ENCODE results near the gene C1QTNF4. TPM values are rescaled to one million over a fixed set of nuclear protein-coding genes. Genes with fewer than 3 reads are reported as not detected.

The C1QTNF4 gene
- total and polyA plus RNA-seq, 10 of the 15 experiments (the other 5 are each of a cell fraction or from before 2014, with no cell fraction given): 0.06 TPM; not detected in 9

DNA sequence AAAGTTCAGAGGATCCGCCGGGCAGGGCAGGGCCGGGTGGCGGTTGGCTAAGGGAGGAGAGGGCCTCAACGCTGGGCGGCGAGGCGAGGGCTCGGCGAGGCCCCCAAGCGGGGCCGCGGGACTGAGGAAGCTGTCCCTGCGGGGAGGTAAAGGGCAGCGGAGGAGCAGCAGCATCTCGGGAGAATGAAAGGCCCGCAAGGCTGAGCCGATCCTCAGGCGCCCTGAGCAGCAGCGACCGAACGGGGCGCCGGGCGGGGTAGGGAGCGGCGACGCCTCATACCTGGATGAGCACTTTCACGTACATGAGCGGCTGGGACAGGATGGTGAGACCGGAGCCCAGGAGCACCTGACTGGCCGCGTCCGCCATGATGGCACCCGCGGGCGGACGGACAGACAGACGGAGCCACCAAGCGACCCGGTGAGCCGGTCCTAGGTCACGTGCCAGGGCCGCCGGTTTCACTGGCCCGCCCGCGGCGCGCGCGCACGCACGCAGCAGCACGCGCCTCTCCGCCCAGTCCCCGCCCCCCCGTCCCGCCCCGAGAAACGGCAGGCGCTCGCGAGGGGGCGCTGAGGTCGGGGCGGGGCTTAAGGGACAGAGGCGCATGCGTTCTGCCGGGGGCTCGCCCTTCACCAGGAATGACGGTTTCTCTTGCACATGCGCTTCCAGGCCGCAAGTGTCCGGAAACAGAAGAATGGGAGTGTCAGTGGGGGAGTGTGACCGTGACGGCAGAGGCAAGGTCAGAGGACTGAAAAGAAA lies 48.1 kb upstream of the C1QTNF4 start, which contains the start of gene MTCH2:
Gene MTCH2 (minus strand): TSS at position 461 of the 757 bp plus-strand sequence. CDS start 94 bp downstream, at position 367.
- intact Hi-C loops (cut with micrococcal nuclease; ENCODE audit: unreplicated experiment): loop anchor here (2.0 to 5.0 kb wide), 2 partner anchors 73 to 210 kb away; partner anchors contain the start of gene AGBL2
- ChIA-PET SMC1A (ENCODE audit: uncharacterized antibody, unreplicated experiment) (interaction anchor here (1.0 to 1.5 kb wide), 3 partner anchors 73 to 74 kb away, joined by 3 to 8 read pairs (median 3); partner anchors contain the start of gene AGBL2), POLR2A (interaction anchor here (1.2 kb wide), 1 partner anchor 109 kb away, joined by 3 read pairs; no protein-coding TSS in a partner anchor), CTCF (no interaction called here), RAD21 (ENCODE audit: unreplicated experiment) (interaction anchor here (1.7 kb wide), 1 partner anchor 72 kb away, joined by 3 read pairs; no protein-coding TSS in a partner anchor)
- Histone ChIP-seq H3K4me1 (ENCODE audit: control insufficient read depth, insufficient read depth, low read length) (peaks cover 7% of the 10 kb centered on the region), H3K4me2 (ENCODE audit: control insufficient read depth, insufficient read depth) (peak within 1 kb of the TSS; percentile 11), H3K4me3 (peak within 1 kb of the TSS; percentile 81), H3K79me2 (ENCODE audit: control insufficient read depth, insufficient read depth, low read length) (peaks cover 27% of the 10 kb centered on the region), H3K9ac (ENCODE audit: control insufficient read depth, insufficient read depth, low read length) (peak within 1 kb of the TSS; percentile 95), H3K27ac (ENCODE audit: control insufficient read depth, insufficient read depth) (peak within 1 kb of the TSS; percentile 90), H4K20me1 (ENCODE audit: control insufficient read depth, insufficient read depth) (no peaks in the 10 kb centered on the region), H2AFZ (ENCODE audit: control insufficient read depth, low read depth, low read length) (peak within 1 kb of the TSS; percentile 95), H3K27me3 (replicated peaks in 1 of 2; ENCODE audit: control insufficient read depth in 2 of 2, insufficient read depth in 2 of 2, low read length in 1 of 2) (no peaks in the 10 kb centered on the region), H3K36me3 (ENCODE audit: control insufficient read depth in 2 of 2, insufficient read depth in 2 of 2, low read length in 1 of 2) (no peaks in the 10 kb centered on the region; a peak in 1 of 4 replicates), H3K9me3 (replicated peaks; ENCODE audit: control insufficient read depth, insufficient read depth, low read length) (no peaks in the 10 kb centered on the region)
- under 1% methylated on average over 66 of the region's 78 CpGs for WGBS (ENCODE audit: insufficient coverage, insufficient replicate concordance, low lambda C conversion rate, missing lambda C conversion rate)
- FAIRE-seq: peak; percentile 95
- peak; percentile 96 for ATAC-seq
- no TSS peak for BruUV-seq (replicated peaks)
- in situ Hi-C loops (cut with MboI): no loop called here
- peak; percentile 92 for DNase-seq (ENCODE audit: low read depth, low spot score)
- TF ChIP-seq, protein P1, sequence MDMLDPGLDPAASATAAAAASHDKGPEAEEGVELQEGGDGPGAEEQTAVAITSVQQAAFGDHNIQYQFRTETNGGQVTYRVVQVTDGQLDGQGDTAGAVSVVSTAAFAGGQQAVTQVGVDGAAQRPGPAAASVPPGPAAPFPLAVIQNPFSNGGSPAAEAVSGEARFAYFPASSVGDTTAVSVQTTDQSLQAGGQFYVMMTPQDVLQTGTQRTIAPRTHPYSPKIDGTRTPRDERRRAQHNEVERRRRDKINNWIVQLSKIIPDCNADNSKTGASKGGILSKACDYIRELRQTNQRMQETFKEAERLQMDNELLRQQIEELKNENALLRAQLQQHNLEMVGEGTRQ (IDR thresholded peaks at IDR 0.05; ENCODE audit: borderline replicate concordance, low read depth, low read length): peak; percentile 84
- no peak for TF ChIP-seq MTA2 (IDR thresholded peaks at IDR 0.05; ENCODE audit: low read depth)
- TF ChIP-seq, protein P2, sequence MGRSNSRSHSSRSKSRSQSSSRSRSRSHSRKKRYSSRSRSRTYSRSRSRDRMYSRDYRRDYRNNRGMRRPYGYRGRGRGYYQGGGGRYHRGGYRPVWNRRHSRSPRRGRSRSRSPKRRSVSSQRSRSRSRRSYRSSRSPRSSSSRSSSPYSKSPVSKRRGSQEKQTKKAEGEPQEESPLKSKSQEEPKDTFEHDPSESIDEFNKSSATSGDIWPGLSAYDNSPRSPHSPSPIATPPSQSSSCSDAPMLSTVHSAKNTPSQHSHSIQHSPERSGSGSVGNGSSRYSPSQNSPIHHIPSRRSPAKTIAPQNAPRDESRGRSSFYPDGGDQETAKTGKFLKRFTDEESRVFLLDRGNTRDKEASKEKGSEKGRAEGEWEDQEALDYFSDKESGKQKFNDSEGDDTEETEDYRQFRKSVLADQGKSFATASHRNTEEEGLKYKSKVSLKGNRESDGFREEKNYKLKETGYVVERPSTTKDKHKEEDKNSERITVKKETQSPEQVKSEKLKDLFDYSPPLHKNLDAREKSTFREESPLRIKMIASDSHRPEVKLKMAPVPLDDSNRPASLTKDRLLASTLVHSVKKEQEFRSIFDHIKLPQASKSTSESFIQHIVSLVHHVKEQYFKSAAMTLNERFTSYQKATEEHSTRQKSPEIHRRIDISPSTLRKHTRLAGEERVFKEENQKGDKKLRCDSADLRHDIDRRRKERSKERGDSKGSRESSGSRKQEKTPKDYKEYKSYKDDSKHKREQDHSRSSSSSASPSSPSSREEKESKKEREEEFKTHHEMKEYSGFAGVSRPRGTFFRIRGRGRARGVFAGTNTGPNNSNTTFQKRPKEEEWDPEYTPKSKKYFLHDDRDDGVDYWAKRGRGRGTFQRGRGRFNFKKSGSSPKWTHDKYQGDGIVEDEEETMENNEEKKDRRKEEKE (IDR thresholded peaks at IDR 0.05): 0 out of 2 replicates have a peak, but pooled peaks have one; percentile 7
- TF ChIP-seq SPI1 (IDR thresholded peaks at IDR 0.05; ENCODE audit: borderline replicate concordance, insufficient read depth, low read depth, low read length): no peak
- no peak for TF ChIP-seq MEF2B (IDR thresholded peaks at IDR 0.05; ENCODE audit: partially characterized antibody, poor library complexity, severe bottlenecking)
- TF ChIP-seq, protein P3, sequence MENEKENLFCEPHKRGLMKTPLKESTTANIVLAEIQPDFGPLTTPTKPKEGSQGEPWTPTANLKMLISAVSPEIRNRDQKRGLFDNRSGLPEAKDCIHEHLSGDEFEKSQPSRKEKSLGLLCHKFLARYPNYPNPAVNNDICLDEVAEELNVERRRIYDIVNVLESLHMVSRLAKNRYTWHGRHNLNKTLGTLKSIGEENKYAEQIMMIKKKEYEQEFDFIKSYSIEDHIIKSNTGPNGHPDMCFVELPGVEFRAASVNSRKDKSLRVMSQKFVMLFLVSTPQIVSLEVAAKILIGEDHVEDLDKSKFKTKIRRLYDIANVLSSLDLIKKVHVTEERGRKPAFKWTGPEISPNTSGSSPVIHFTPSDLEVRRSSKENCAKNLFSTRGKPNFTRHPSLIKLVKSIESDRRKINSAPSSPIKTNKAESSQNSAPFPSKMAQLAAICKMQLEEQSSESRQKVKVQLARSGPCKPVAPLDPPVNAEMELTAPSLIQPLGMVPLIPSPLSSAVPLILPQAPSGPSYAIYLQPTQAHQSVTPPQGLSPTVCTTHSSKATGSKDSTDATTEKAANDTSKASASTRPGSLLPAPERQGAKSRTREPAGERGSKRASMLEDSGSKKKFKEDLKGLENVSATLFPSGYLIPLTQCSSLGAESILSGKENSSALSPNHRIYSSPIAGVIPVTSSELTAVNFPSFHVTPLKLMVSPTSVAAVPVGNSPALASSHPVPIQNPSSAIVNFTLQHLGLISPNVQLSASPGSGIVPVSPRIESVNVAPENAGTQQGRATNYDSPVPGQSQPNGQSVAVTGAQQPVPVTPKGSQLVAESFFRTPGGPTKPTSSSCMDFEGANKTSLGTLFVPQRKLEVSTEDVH (IDR thresholded peaks at IDR 0.05; ENCODE audit: low read depth, partially characterized antibody): no peak
- no peak for TF ChIP-seq RBBP5 (conservative IDR thresholded peaks at IDR 0.05)
- no peak for TF ChIP-seq GABPA (IDR thresholded peaks at IDR 0.05; ENCODE audit: low read depth)
- 0 out of 2 replicates have a peak, but pooled peaks have one; percentile 65 for TF ChIP-seq ASH2L (IDR thresholded peaks at IDR 0.05; ENCODE audit: borderline replicate concordance, low read depth)
- TF ChIP-seq, protein P4, sequence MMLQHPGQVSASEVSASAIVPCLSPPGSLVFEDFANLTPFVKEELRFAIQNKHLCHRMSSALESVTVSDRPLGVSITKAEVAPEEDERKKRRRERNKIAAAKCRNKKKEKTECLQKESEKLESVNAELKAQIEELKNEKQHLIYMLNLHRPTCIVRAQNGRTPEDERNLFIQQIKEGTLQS (IDR thresholded peaks at IDR 0.05; ENCODE audit: borderline replicate concordance, extremely low read depth, low read depth, low read length): peak; percentile 72; the same call in 1 of the 2 replicates
